ENCODE results near the gene CLCN4. TPM values are rescaled to one million over a fixed set of nuclear protein-coding genes. Genes with fewer than 3 reads are reported as not detected.

The CLCN4 gene
- total and polyA plus RNA-seq, 10 donors, result 0.63 to 10.9 (median 5.0) TPM

- 45 to 69% (median 60%) methylated on average over 6 of the region's 6 CpGs for WGBS, 5 donors
Observed at GRCh38 chrX:10112510-10112909, 44.3 kb upstream of the CLCN4 start.

GRCh38 chrX:10115082-10115481, 41.7 kb upstream of the CLCN4 start:
- Histone ChIP-seq H3K36me3 (peaks cover 0 to 34% (median 8%) of the 10 kb centered on the region in 6 donors), H3K27me3 (replicated peaks in 1 of 7) (no peaks in the 10 kb centered on the region), H3K4me3 (no peak overlapping the region), H3K27ac (no peak overlapping the region), H3K9me3 (peaks cover 0 to 8% (median 0%) of the 10 kb centered on the region in 8 donors), H3K4me1 (peaks cover 10 to 91% (median 44%) of the 10 kb centered on the region in 6 donors)
- TF ChIP-seq POLR2AphosphoS5 (IDR thresholded peaks at IDR 0.05) (no peak), CTCF (IDR thresholded peaks at IDR 0.05 in 8 of 11, conservative IDR thresholded peaks at IDR 0.05 in 3 of 11) (no peak), POLR2A (IDR thresholded peaks at IDR 0.05) (no peak)
- intact Hi-C loops (cut with DNase I; ENCODE audit: low total_unique reads), result loop anchor here (10.0 kb wide), 1 partner anchor 230 kb away; no protein-coding TSS in a partner anchor
- no peak for DNase-seq
- WGBS, 5 donors, result 62 to 85% (median 78%) methylated on average over 5 of the region's 5 CpGs

More at GRCh38 chrX:10112510-10112909, 44.3 kb upstream of the CLCN4 start:
- Histone ChIP-seq H3K27ac (peak overlapping the region in 7 of 8 donors; percentile 76 to 88 (median 84)), H3K4me3 (no peak overlapping the region), H3K9me3 (no peaks in the 10 kb centered on the region), H3K27me3 (replicated peaks in 1 of 7) (no peaks in the 10 kb centered on the region), H3K4me1 (peaks cover 15 to 93% (median 56%) of the 10 kb centered on the region in 6 donors), H3K36me3 (peaks cover 0 to 22% (median 7%) of the 10 kb centered on the region in 6 donors)
- DNase-seq, result no peak
- no peak for TF ChIP-seq CTCF (IDR thresholded peaks at IDR 0.05 in 8 of 11, conservative IDR thresholded peaks at IDR 0.05 in 3 of 11)
- no peak for TF ChIP-seq POLR2AphosphoS5 (IDR thresholded peaks at IDR 0.05)
- no peak for TF ChIP-seq POLR2A (IDR thresholded peaks at IDR 0.05)
- intact Hi-C loops (cut with DNase I; ENCODE audit: low total_unique reads), result loop anchor here (10.0 kb wide), 1 partner anchor 228 kb away; no protein-coding TSS in a partner anchor

- Histone ChIP-seq H3K27ac (peak overlapping the region in 3 of 8 donors; percentile 45 to 49 (median 47)), H3K4me1 (peaks cover 4 to 91% (median 43%) of the 10 kb centered on the region in 6 donors), H3K36me3 (peaks cover 0 to 31% (median 8%) of the 10 kb centered on the region in 6 donors), H3K27me3 (replicated peaks in 1 of 7) (no peaks in the 10 kb centered on the region), H3K9me3 (peaks cover 0 to 8% (median 0%) of the 10 kb centered on the region in 8 donors), H3K4me3 (no peak overlapping the region)
- intact Hi-C loops (cut with DNase I; ENCODE audit: low total_unique reads), result loop anchor here (10.0 kb wide), 1 partner anchor 232 kb away; no protein-coding TSS in a partner anchor
- WGBS, 5 donors, result 96 to 98% (median 96%) methylated on average over 28 to 31 of the region's 31 CpGs
- DNase-seq, result peak; percentile 82
- TF ChIP-seq CTCF (IDR thresholded peaks at IDR 0.05 in 8 of 11, conservative IDR thresholded peaks at IDR 0.05 in 3 of 11), result no peak
Observed at GRCh38 chrX:10117301-10117700, 39.5 kb upstream of the CLCN4 start.

GRCh38 chrX:10117864-10118377, 38.9 kb upstream of the CLCN4 start:
- Histone ChIP-seq H3K27me3 (replicated peaks in 1 of 7) (no peaks in the 10 kb centered on the region), H3K36me3 (peaks cover 0 to 31% (median 8%) of the 10 kb centered on the region in 6 donors), H3K4me1 (peaks cover 4 to 91% (median 45%) of the 10 kb centered on the region in 6 donors), H3K27ac (peak overlapping the region in 4 of 8 donors; percentile 18 to 49 (median 46)), H3K4me3 (no peak overlapping the region), H3K9me3 (peaks cover 0 to 8% (median 0%) of the 10 kb centered on the region in 8 donors)
- TF ChIP-seq POLR2A (IDR thresholded peaks at IDR 0.05) (no peak), CTCF (IDR thresholded peaks at IDR 0.05 in 8 of 11, conservative IDR thresholded peaks at IDR 0.05 in 3 of 11) (no peak), POLR2AphosphoS5 (IDR thresholded peaks at IDR 0.05) (no peak)
- 70 to 82% (median 76%) methylated on average over 9 of the region's 9 CpGs for WGBS, 5 donors
- no peak for DNase-seq
- intact Hi-C loops (cut with DNase I; ENCODE audit: low total_unique reads), result loop anchor here (2.0 to 10.0 kb wide), 2 partner anchors 123 to 233 kb away; no protein-coding TSS in a partner anchor
